ENCODE measurements around the gene E2F4. TPM values are rescaled to one million over a fixed set of nuclear protein-coding genes. Genes with fewer than 3 reads are reported as not detected.
A peak's percentile ranks its signal among the peaks of the same experiment; 100 is the strongest.

Gene E2F4
- total and polyA plus RNA-seq, 2 of the 13 experiments (the other 11 are each of a cell fraction or from before 2014, with no cell fraction given) = 84.8 to 91.2 TPM

DNA sequence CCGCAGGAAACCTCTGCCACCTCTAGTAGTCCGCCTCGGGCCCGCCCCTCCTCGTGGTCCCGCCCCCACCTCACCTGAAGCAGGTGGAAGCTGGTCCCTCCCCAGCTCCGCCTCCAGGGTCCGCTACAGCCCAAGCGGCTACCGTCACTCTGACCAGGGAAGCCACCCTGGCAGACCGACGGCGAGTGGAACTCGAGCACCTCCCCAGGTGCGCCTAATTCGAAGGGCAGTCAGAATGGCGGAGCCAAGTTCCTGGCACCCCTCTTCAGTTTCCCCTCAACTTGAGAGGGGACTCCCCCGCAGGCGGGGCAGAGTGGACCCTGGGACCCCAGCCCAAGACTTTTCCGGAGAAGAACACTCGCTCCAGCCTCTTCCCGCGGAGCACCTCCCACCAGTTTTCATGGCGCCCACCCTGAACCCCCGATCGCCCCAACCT lies 54.8 kb downstream of the E2F4 start (continued):
- TF ChIP-seq PPARG (CRISPR knock-in tag; conservative IDR thresholded peaks at IDR 0.05) (no peak), ZBTB38 (CRISPR knock-in tag; IDR thresholded peaks at IDR 0.05) (no peak), HHEX (CRISPR knock-in tag; IDR thresholded peaks at IDR 0.05) (no peak), FLYWCH1 (CRISPR knock-in tag; IDR thresholded peaks at IDR 0.05) (no peak), HOXD1 (CRISPR knock-in tag; IDR thresholded peaks at IDR 0.05) (peak; percentile 38; the same call in 1 of the 2 replicates), ZMAT3 (CRISPR knock-in tag; conservative IDR thresholded peaks at IDR 0.05) (0 out of 2 replicates have a peak, but pooled peaks have one; percentile 29), TCF7 (IDR thresholded peaks at IDR 0.05; ENCODE audit: low read depth) (no peak), CC2D1A (CRISPR knock-in tag; IDR thresholded peaks at IDR 0.05) (no peak), ZNF790 (CRISPR knock-in tag; IDR thresholded peaks at IDR 0.05; ENCODE audit: borderline replicate concordance) (no peak), NCOA1 (CRISPR knock-in tag; IDR thresholded peaks at IDR 0.05) (no peak), FOXA3 (CRISPR knock-in tag; IDR thresholded peaks at IDR 0.05) (no peak), ESRRA (CRISPR knock-in tag; IDR thresholded peaks at IDR 0.05; ENCODE audit: low read depth) (0 out of 2 replicates have a peak, but pooled peaks have one; percentile 25), AKAP8 (CRISPR knock-in tag; IDR thresholded peaks at IDR 0.05) (no peak), ZNF607 (CRISPR knock-in tag; IDR thresholded peaks at IDR 0.05; ENCODE audit: borderline replicate concordance) (no peak), ZNF383 (CRISPR knock-in tag; IDR thresholded peaks at IDR 0.05; ENCODE audit: borderline replicate concordance) (no peak; the same call in 1 of the 2 replicates), ZNF354B (CRISPR knock-in tag; IDR thresholded peaks at IDR 0.05) (no peak), MAFK (conservative IDR thresholded peaks at IDR 0.05 in 1 of 2, IDR thresholded peaks at IDR 0.05 in 1 of 2; ENCODE audit: low read length in 2 of 2) (no peak), ZNF431 (CRISPR knock-in tag; IDR thresholded peaks at IDR 0.05; ENCODE audit: borderline replicate concordance, low read depth) (no peak), FIP1L1 (IDR thresholded peaks at IDR 0.05; ENCODE audit: borderline replicate concordance, insufficient read depth, low read depth, low read length) (no peak), ZNF850 (CRISPR knock-in tag; conservative IDR thresholded peaks at IDR 0.05) (no peak)
- TF ChIP-seq, protein P1, sequence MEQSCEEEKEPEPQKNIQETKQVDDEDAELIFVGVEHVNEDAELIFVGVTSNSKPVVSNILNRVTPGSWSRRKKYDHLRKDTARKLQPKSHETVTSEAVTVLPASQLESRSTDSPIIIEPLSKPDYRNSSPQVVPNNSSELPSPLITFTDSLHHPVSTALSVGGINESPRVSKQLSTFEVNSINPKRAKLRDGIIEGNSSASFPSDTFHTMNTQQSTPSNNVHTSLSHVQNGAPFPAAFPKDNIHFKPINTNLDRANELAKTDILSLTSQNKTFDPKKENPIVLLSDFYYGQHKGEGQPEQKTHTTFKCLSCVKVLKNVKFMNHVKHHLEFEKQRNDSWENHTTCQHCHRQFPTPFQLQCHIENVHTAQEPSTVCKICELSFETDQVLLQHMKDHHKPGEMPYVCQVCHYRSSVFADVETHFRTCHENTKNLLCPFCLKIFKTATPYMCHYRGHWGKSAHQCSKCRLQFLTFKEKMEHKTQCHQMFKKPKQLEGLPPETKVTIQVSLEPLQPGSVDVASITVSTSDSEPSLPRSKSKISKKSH (CRISPR knock-in tag; IDR thresholded peaks at IDR 0.05; ENCODE audit: borderline replicate concordance) = no peak
- TF ChIP-seq, protein P2, sequence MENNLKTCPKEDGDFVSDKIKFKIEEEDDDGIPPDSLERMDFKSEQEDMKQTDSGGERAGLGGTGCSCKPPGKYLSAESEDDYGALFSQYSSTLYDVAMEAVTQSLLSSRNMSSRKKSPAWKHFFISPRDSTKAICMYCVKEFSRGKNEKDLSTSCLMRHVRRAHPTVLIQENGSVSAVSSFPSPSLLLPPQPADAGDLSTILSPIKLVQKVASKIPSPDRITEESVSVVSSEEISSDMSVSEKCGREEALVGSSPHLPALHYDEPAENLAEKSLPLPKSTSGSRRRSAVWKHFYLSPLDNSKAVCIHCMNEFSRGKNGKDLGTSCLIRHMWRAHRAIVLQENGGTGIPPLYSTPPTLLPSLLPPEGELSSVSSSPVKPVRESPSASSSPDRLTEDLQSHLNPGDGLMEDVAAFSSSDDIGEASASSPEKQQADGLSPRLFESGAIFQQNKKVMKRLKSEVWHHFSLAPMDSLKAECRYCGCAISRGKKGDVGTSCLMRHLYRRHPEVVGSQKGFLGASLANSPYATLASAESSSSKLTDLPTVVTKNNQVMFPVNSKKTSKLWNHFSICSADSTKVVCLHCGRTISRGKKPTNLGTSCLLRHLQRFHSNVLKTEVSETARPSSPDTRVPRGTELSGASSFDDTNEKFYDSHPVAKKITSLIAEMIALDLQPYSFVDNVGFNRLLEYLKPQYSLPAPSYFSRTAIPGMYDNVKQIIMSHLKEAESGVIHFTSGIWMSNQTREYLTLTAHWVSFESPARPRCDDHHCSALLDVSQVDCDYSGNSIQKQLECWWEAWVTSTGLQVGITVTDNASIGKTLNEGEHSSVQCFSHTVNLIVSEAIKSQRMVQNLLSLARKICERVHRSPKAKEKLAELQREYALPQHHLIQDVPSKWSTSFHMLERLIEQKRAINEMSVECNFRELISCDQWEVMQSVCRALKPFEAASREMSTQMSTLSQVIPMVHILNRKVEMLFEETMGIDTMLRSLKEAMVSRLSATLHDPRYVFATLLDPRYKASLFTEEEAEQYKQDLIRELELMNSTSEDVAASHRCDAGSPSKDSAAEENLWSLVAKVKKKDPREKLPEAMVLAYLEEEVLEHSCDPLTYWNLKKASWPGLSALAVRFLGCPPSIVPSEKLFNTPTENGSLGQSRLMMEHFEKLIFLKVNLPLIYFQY (CRISPR knock-in tag; IDR thresholded peaks at IDR 0.05; ENCODE audit: borderline replicate concordance) = no peak
- TF ChIP-seq, protein P3, sequence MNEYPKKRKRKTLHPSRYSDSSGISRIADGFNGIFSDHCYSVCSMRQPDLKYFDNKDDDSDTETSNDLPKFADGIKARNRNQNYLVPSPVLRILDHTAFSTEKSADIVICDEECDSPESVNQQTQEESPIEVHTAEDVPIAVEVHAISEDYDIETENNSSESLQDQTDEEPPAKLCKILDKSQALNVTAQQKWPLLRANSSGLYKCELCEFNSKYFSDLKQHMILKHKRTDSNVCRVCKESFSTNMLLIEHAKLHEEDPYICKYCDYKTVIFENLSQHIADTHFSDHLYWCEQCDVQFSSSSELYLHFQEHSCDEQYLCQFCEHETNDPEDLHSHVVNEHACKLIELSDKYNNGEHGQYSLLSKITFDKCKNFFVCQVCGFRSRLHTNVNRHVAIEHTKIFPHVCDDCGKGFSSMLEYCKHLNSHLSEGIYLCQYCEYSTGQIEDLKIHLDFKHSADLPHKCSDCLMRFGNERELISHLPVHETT (CRISPR knock-in tag; conservative IDR thresholded peaks at IDR 0.05) = no peak
- TF ChIP-seq, protein P4, sequence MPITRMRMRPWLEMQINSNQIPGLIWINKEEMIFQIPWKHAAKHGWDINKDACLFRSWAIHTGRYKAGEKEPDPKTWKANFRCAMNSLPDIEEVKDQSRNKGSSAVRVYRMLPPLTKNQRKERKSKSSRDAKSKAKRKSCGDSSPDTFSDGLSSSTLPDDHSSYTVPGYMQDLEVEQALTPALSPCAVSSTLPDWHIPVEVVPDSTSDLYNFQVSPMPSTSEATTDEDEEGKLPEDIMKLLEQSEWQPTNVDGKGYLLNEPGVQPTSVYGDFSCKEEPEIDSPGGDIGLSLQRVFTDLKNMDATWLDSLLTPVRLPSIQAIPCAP (CRISPR knock-in tag; IDR thresholded peaks at IDR 0.05; ENCODE audit: low read depth) = no peak
